K562 (cell line): ENCODE data around the gene TJAP1. TPM values are rescaled to one million over a fixed set of nuclear protein-coding genes. Genes with fewer than 3 reads are reported as not detected.

Source experiments
- OTX1 ChIP-seq: fragments of 450-650 bp; formaldehyde crosslinking; IDR thresholded peaks from 2 replicates; pipeline ENCODE4 v1.4.0; 2022; ENCODE audit warnings: mild to moderate bottlenecking
- polyA plus RNA-seq, 8 experiments: library from polyadenylated mRNA; depleted of rRNA in 4 of 8; stranded (reverse) in 5 of 8; unstranded in 3 of 8; fragments of >200 nt; fragmentation: Nextera tagmentation in 2 of 8; fragmentation: Illumina TruSeq in 1 of 8; extraction: Ambion mirVana in 2 of 8; extraction: Trizol in 1 of 8; gene quantifications; 2 replicates each; pipeline versions ENCODE4 v1.2.1 to v1.2.3, GENCODE V29; 2011 to 2014; ENCODE audit warnings: inconsistent platforms in 1 of 8, missing spikeins in 1 of 8
- total RNA-seq, 7 experiments: library from RNA; depleted of rRNA in 6 of 7; stranded (reverse); fragments of >200 nt in 6 of 7; fragmentation: Illumina TruSeq in 2 of 7; extraction: Trizol in 2 of 7; gene quantifications; 2 replicates each; pipeline versions ENCODE4 v1.2.1 to v1.2.3, GENCODE V29; 2011 to 2021; ENCODE audit warnings: low replicate concordance in 1 of 7
- TF ChIP-seq, protein P1 (sequence below): fragments of 450-650 bp; IDR thresholded peaks from 2 replicates; pipeline ENCODE4 v1.6.1; 2016; ENCODE audit warnings: mild to moderate bottlenecking, moderate library complexity

Gene TJAP1
- total and polyA plus RNA-seq, 9 of the 15 experiments (the other 6 are each of a cell fraction or from before 2014, with no cell fraction given), result 0.06 to 35.8 (median 16.2) TPM

DNA sequence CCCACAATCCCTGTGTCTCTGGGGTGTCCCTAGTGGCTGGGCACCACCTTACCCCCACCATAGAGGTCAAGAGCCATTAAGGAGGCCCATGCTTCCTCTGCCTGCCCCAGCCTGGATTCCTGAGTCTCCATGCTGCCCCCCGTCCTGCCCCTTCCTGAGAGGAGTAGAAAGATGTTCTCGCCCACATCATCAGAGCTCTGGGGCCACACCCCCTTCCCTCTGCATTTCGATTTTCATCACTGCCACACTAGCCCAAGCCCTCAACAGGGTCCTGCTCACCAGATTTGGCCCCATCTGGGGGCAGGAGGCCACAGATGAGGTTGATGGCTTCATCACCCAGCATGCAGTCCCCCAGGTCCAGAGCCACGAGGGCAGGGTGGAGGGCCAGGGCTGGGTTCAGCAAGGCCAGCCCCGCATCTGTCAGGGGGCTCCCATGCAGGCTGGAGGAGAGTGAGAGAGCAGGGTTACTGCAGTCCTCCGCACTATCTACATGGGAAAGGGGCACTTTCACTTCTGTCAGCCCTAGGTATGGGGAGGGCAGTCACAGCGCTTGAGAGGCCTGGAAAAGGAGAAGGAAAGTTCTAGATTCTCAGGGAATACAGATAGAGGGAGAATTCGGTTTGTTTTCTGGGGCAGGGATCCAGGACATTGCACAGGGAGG is 31.2 kb downstream of the TJAP1 start (continued):
- TF ChIP-seq, protein P1, sequence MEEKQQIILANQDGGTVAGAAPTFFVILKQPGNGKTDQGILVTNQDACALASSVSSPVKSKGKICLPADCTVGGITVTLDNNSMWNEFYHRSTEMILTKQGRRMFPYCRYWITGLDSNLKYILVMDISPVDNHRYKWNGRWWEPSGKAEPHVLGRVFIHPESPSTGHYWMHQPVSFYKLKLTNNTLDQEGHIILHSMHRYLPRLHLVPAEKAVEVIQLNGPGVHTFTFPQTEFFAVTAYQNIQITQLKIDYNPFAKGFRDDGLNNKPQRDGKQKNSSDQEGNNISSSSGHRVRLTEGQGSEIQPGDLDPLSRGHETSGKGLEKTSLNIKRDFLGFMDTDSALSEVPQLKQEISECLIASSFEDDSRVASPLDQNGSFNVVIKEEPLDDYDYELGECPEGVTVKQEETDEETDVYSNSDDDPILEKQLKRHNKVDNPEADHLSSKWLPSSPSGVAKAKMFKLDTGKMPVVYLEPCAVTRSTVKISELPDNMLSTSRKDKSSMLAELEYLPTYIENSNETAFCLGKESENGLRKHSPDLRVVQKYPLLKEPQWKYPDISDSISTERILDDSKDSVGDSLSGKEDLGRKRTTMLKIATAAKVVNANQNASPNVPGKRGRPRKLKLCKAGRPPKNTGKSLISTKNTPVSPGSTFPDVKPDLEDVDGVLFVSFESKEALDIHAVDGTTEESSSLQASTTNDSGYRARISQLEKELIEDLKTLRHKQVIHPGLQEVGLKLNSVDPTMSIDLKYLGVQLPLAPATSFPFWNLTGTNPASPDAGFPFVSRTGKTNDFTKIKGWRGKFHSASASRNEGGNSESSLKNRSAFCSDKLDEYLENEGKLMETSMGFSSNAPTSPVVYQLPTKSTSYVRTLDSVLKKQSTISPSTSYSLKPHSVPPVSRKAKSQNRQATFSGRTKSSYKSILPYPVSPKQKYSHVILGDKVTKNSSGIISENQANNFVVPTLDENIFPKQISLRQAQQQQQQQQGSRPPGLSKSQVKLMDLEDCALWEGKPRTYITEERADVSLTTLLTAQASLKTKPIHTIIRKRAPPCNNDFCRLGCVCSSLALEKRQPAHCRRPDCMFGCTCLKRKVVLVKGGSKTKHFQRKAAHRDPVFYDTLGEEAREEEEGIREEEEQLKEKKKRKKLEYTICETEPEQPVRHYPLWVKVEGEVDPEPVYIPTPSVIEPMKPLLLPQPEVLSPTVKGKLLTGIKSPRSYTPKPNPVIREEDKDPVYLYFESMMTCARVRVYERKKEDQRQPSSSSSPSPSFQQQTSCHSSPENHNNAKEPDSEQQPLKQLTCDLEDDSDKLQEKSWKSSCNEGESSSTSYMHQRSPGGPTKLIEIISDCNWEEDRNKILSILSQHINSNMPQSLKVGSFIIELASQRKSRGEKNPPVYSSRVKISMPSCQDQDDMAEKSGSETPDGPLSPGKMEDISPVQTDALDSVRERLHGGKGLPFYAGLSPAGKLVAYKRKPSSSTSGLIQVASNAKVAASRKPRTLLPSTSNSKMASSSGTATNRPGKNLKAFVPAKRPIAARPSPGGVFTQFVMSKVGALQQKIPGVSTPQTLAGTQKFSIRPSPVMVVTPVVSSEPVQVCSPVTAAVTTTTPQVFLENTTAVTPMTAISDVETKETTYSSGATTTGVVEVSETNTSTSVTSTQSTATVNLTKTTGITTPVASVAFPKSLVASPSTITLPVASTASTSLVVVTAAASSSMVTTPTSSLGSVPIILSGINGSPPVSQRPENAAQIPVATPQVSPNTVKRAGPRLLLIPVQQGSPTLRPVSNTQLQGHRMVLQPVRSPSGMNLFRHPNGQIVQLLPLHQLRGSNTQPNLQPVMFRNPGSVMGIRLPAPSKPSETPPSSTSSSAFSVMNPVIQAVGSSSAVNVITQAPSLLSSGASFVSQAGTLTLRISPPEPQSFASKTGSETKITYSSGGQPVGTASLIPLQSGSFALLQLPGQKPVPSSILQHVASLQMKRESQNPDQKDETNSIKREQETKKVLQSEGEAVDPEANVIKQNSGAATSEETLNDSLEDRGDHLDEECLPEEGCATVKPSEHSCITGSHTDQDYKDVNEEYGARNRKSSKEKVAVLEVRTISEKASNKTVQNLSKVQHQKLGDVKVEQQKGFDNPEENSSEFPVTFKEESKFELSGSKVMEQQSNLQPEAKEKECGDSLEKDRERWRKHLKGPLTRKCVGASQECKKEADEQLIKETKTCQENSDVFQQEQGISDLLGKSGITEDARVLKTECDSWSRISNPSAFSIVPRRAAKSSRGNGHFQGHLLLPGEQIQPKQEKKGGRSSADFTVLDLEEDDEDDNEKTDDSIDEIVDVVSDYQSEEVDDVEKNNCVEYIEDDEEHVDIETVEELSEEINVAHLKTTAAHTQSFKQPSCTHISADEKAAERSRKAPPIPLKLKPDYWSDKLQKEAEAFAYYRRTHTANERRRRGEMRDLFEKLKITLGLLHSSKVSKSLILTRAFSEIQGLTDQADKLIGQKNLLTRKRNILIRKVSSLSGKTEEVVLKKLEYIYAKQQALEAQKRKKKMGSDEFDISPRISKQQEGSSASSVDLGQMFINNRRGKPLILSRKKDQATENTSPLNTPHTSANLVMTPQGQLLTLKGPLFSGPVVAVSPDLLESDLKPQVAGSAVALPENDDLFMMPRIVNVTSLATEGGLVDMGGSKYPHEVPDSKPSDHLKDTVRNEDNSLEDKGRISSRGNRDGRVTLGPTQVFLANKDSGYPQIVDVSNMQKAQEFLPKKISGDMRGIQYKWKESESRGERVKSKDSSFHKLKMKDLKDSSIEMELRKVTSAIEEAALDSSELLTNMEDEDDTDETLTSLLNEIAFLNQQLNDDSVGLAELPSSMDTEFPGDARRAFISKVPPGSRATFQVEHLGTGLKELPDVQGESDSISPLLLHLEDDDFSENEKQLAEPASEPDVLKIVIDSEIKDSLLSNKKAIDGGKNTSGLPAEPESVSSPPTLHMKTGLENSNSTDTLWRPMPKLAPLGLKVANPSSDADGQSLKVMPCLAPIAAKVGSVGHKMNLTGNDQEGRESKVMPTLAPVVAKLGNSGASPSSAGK, result no peak
- no peak for TF ChIP-seq OTX1 (CRISPR knock-in tag)
- TF ChIP-seq, all 486 proteins: peak for 2
